GM23338 (cell line): Measurements from ENCODE around the gene ZNF260. TPM values are rescaled to one million over a fixed set of nuclear protein-coding genes. Genes with fewer than 3 reads are reported as not detected.

Experiments
- ATAC-seq: fragments of 200-7000 bp; cut with Tn5 transposase; 3 replicates; pipeline ENCODE4 v1.9.1; 2020
- DNase-seq: peaks from one replicate; pipeline ENCODE4 v3.0.0-alpha.2; 2015; ENCODE audit warnings: low spot score
- H2AFZ ChIP-seq: fragments of 200-600 bp; sonication (generic); 2 replicates; pipeline ENCODE4 v1.8.0; 2016; ENCODE audit warnings: antibody characterized with exemption, mild to moderate bottlenecking, moderate library complexity
- H3F3A ChIP-seq: fragments of 200-600 bp; sonication (generic); replicated peaks from 2 replicates; pipeline ENCODE4 v1.8.0; 2017; ENCODE audit warnings: antibody characterized with exemption, mixed run types, low read depth
- H3K27ac ChIP-seq: fragments of 200-600 bp; sonication (generic); 2 replicates; pipeline ENCODE4 v1.6.1; 2016; ENCODE audit warnings: low read depth
- H3K27me3 ChIP-seq: fragments of 200-600 bp; sonication (generic); 2 replicates; pipeline ENCODE4 v1.8.0; 2016; ENCODE audit warnings: mild to moderate bottlenecking, mixed run types, moderate library complexity; ENCODE audit not compliant: insufficient read depth
- H3K36me3 ChIP-seq: fragments of 200-600 bp; sonication (generic); 2 replicates; pipeline ENCODE4 v1.8.0; 2016; ENCODE audit warnings: mild to moderate bottlenecking; ENCODE audit not compliant: insufficient read depth
- H3K4me1 ChIP-seq: fragments of 200-600 bp; sonication (generic); 2 replicates; pipeline ENCODE4 v1.8.0; 2016; ENCODE audit warnings: mild to moderate bottlenecking, moderate library complexity; ENCODE audit not compliant: insufficient read depth
- H3K4me2 ChIP-seq: fragments of 200-600 bp; sonication (generic); 2 replicates; pipeline ENCODE4 v1.7.1; 2017; ENCODE audit warnings: mixed run types
- H3K4me3 ChIP-seq: fragments of 200-600 bp; sonication (generic); 2 replicates; pipeline ENCODE4 v1.6.1; 2016; ENCODE audit warnings: mixed run types
- H3K79me2 ChIP-seq: fragments of 200-600 bp; sonication (generic); replicated peaks from 2 replicates; pipeline ENCODE4 v1.8.0; 2017; ENCODE audit warnings: mild to moderate bottlenecking; ENCODE audit not compliant: insufficient read depth
- H3K9me2 ChIP-seq: fragments of 200-600 bp; sonication (generic); 2 replicates; pipeline ENCODE4 v1.8.0; 2017; ENCODE audit not compliant: insufficient read depth
- H4K20me1 ChIP-seq: fragments of 200-600 bp; sonication (generic); replicated peaks from 2 replicates; pipeline ENCODE4 v1.8.0; 2017; ENCODE audit warnings: mild to moderate bottlenecking; ENCODE audit not compliant: insufficient read depth
- H3K27ac Mint-ChIP-seq: 2 replicates; pipeline ENCODE4 v1.8.0; 2020; ENCODE audit warnings: inconsistent platforms, mild to moderate bottlenecking, moderate library complexity, mixed read lengths
- H3K27me3 Mint-ChIP-seq: 3 replicates; pipeline ENCODE4 v1.8.0; 2022; ENCODE audit warnings: low read depth, mild to moderate bottlenecking, moderate library complexity, mixed read lengths, inconsistent platforms; ENCODE audit not compliant: insufficient read depth, poor library complexity
- H3K36me3 Mint-ChIP-seq: 3 replicates; pipeline ENCODE4 v1.8.0; 2021; ENCODE audit warnings: low read depth, mild to moderate bottlenecking, inconsistent platforms, moderate library complexity, mixed read lengths
- H3K4me1 Mint-ChIP-seq: 3 replicates; pipeline ENCODE4 v1.8.0; 2020; ENCODE audit warnings: mild to moderate bottlenecking, inconsistent platforms, mixed read lengths
- H3K4me3 Mint-ChIP-seq: 3 replicates; pipeline ENCODE4 v1.8.0; 2021; ENCODE audit warnings: moderate library complexity, mild to moderate bottlenecking, inconsistent platforms, mixed read lengths
- H3K9me3 Mint-ChIP-seq: 3 replicates; pipeline ENCODE4 v1.8.0; 2020; ENCODE audit warnings: moderate library complexity, mild to moderate bottlenecking, inconsistent platforms, mixed read lengths
- CREB1 ChIP-seq: fragments of 250-450 bp; sonication (Bioruptor Pico); IDR thresholded peaks from 2 replicates; pipeline ENCODE4 v1.5.0; 2020; ENCODE audit warnings: low read depth, mild to moderate bottlenecking, moderate library complexity
- CTCF ChIP-seq, 2 experiments: fragments of 200-600 bp in 1 of 2; sonication (generic) in 1 of 2; conservative IDR thresholded peaks; 2 replicates each; pipeline versions ENCODE4 v1.5.1 to v1.6.1; 2016 to 2017; ENCODE audit warnings: antibody characterized with exemption in 2 of 2, low read depth in 2 of 2, mild to moderate bottlenecking in 2 of 2, moderate library complexity in 1 of 2
- ETS1 ChIP-seq: IDR thresholded peaks from 2 replicates; pipeline ENCODE4 v1.6.1; 2016; ENCODE audit warnings: antibody characterized with exemption
- EZH2 ChIP-seq: fragments of 200-600 bp; sonication (generic); IDR thresholded peaks from one replicate; pipeline ENCODE4 v1.8.0; 2017; ENCODE audit warnings: antibody characterized with exemption, mild to moderate bottlenecking, low read depth; ENCODE audit not compliant: unreplicated experiment
- EZH2phosphoT487 ChIP-seq: fragments of 200-600 bp; sonication (generic); IDR thresholded peaks from one replicate; pipeline ENCODE4 v1.8.1; 2018; ENCODE audit warnings: antibody characterized with exemption; ENCODE audit not compliant: unreplicated experiment
- JUNB ChIP-seq: IDR thresholded peaks from one replicate; pipeline ENCODE4 v1.6.1; 2016; ENCODE audit warnings: antibody characterized with exemption; ENCODE audit not compliant: unreplicated experiment
- NANOG ChIP-seq: IDR thresholded peaks from 2 replicates; pipeline ENCODE4 v1.6.1; 2016; ENCODE audit warnings: antibody characterized with exemption, borderline replicate concordance
- POLR2AphosphoS5 ChIP-seq: IDR thresholded peaks from 2 replicates; pipeline ENCODE4 v1.6.1; 2016; ENCODE audit warnings: antibody characterized with exemption, low read depth
- STAT1 ChIP-seq: IDR thresholded peaks from one replicate; pipeline ENCODE4 v1.6.1; 2016; ENCODE audit warnings: antibody characterized with exemption; ENCODE audit not compliant: unreplicated experiment
- ZNF114 ChIP-seq: fragments of 250-450 bp; sonication (Bioruptor Pico); IDR thresholded peaks from 2 replicates; pipeline ENCODE4 v1.5.0; 2020; ENCODE audit warnings: mild to moderate bottlenecking, moderate library complexity
- ZNF331 ChIP-seq: fragments of 250-450 bp; sonication (Bioruptor Pico); IDR thresholded peaks from 2 replicates; pipeline ENCODE4 v1.5.0; 2020; ENCODE audit warnings: low read depth, mild to moderate bottlenecking, moderate library complexity
- polyA plus RNA-seq: library from polyadenylated mRNA; unstranded; fragments of >200 nt; fragmentation: Nextera tagmentation; extraction: Ambion mirVana; gene quantifications from 2 replicates; pipeline ENCODE4 v1.2.1, GENCODE V29; 2016
- total RNA-seq: library from RNA; depleted of rRNA; stranded (reverse); fragments of >200 nt; shearing (Covaris generic); gene quantifications from 2 replicates; pipeline ENCODE4 v1.2.3, GENCODE V29; 2014
- TF ChIP-seq, protein P1 (sequence below): IDR thresholded peaks from one replicate; pipeline ENCODE4 v1.6.1; 2018; ENCODE audit warnings: antibody characterized with exemption; ENCODE audit not compliant: unreplicated experiment
- TF ChIP-seq, protein P2 (sequence below): fragments of 250-450 bp; sonication (Bioruptor Pico); IDR thresholded peaks from 2 replicates; pipeline ENCODE4 v1.5.0; 2020; ENCODE audit warnings: mild to moderate bottlenecking, moderate library complexity

The ZNF260 gene
- total and polyA plus RNA-seq, 2 experiments from 2014 or later: 26.8 to 35.9 TPM

DNA sequence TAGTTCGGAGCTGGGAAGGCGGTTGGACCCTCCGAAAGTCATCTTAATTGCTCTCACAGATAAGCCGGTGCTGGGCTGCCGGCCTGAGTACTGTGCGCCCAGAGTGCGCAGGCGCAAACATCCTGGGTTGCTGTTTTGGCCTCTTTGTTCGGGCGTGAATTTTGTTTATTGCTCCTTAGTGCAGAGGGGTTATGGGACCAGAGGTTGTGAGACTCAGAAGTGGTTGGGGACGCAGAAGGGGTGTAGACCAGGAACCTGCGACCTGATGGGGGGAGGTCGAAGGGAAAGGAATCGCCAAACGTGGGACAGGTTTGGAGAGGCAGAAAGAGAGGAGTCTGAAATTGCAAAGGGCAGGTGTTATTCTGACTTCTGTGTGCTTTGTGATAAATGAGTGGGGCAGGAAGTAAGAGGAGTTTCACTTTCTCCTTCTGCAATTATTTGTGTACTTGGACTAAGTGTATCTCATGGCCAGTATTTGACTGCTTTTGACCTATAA lies 38.1 kb downstream of the ZNF260 start:
- Histone ChIP-seq H3K36me3 (no peaks in the 10 kb centered on the region; the same call in 1 of the 2 replicates), H3K27me3 (no peaks in the 10 kb centered on the region), H3K27ac (peak overlapping the region; percentile 96), H3K79me2 (peaks cover 38% of the 10 kb centered on the region), H3K4me3 (peak overlapping the region; percentile 73), H3F3A (no peaks in the 10 kb centered on the region), H3K9me2 (no peaks in the 10 kb centered on the region), H3K4me1 (no peaks in the 10 kb centered on the region), H3K4me2 (peak overlapping the region; percentile 76), H2AFZ (peak overlapping the region; percentile 34; the same call in 1 of the 2 replicates), H4K20me1 (0 out of 2 replicates have a peak, but pooled peaks cover 2% of the 10 kb centered on the region)
- H3K4me3 Mint-ChIP-seq: peak overlapping the region; percentile 89
- DNase-seq: peak; percentile 97
- no peak for TF ChIP-seq NANOG
- no peak for TF ChIP-seq ZNF331 (CRISPR knock-in tag)
- TF ChIP-seq EZH2: no peak
- TF ChIP-seq POLR2AphosphoS5: no peak
- TF ChIP-seq, protein P1, sequence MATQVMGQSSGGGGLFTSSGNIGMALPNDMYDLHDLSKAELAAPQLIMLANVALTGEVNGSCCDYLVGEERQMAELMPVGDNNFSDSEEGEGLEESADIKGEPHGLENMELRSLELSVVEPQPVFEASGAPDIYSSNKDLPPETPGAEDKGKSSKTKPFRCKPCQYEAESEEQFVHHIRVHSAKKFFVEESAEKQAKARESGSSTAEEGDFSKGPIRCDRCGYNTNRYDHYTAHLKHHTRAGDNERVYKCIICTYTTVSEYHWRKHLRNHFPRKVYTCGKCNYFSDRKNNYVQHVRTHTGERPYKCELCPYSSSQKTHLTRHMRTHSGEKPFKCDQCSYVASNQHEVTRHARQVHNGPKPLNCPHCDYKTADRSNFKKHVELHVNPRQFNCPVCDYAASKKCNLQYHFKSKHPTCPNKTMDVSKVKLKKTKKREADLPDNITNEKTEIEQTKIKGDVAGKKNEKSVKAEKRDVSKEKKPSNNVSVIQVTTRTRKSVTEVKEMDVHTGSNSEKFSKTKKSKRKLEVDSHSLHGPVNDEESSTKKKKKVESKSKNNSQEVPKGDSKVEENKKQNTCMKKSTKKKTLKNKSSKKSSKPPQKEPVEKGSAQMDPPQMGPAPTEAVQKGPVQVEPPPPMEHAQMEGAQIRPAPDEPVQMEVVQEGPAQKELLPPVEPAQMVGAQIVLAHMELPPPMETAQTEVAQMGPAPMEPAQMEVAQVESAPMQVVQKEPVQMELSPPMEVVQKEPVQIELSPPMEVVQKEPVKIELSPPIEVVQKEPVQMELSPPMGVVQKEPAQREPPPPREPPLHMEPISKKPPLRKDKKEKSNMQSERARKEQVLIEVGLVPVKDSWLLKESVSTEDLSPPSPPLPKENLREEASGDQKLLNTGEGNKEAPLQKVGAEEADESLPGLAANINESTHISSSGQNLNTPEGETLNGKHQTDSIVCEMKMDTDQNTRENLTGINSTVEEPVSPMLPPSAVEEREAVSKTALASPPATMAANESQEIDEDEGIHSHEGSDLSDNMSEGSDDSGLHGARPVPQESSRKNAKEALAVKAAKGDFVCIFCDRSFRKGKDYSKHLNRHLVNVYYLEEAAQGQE: no peak
- TF ChIP-seq EZH2phosphoT487: no peak
- TF ChIP-seq CREB1 (CRISPR knock-in tag): no peak
- TF ChIP-seq ZNF114 (CRISPR knock-in tag): no peak
- TF ChIP-seq CTCF (conservative IDR thresholded peaks at IDR 0.05; ENCODE audit: low read depth in 2 of 2): no peak
- no peak for TF ChIP-seq JUNB
- TF ChIP-seq STAT1: no peak
- no peak for TF ChIP-seq ETS1
- TF ChIP-seq, protein P2, sequence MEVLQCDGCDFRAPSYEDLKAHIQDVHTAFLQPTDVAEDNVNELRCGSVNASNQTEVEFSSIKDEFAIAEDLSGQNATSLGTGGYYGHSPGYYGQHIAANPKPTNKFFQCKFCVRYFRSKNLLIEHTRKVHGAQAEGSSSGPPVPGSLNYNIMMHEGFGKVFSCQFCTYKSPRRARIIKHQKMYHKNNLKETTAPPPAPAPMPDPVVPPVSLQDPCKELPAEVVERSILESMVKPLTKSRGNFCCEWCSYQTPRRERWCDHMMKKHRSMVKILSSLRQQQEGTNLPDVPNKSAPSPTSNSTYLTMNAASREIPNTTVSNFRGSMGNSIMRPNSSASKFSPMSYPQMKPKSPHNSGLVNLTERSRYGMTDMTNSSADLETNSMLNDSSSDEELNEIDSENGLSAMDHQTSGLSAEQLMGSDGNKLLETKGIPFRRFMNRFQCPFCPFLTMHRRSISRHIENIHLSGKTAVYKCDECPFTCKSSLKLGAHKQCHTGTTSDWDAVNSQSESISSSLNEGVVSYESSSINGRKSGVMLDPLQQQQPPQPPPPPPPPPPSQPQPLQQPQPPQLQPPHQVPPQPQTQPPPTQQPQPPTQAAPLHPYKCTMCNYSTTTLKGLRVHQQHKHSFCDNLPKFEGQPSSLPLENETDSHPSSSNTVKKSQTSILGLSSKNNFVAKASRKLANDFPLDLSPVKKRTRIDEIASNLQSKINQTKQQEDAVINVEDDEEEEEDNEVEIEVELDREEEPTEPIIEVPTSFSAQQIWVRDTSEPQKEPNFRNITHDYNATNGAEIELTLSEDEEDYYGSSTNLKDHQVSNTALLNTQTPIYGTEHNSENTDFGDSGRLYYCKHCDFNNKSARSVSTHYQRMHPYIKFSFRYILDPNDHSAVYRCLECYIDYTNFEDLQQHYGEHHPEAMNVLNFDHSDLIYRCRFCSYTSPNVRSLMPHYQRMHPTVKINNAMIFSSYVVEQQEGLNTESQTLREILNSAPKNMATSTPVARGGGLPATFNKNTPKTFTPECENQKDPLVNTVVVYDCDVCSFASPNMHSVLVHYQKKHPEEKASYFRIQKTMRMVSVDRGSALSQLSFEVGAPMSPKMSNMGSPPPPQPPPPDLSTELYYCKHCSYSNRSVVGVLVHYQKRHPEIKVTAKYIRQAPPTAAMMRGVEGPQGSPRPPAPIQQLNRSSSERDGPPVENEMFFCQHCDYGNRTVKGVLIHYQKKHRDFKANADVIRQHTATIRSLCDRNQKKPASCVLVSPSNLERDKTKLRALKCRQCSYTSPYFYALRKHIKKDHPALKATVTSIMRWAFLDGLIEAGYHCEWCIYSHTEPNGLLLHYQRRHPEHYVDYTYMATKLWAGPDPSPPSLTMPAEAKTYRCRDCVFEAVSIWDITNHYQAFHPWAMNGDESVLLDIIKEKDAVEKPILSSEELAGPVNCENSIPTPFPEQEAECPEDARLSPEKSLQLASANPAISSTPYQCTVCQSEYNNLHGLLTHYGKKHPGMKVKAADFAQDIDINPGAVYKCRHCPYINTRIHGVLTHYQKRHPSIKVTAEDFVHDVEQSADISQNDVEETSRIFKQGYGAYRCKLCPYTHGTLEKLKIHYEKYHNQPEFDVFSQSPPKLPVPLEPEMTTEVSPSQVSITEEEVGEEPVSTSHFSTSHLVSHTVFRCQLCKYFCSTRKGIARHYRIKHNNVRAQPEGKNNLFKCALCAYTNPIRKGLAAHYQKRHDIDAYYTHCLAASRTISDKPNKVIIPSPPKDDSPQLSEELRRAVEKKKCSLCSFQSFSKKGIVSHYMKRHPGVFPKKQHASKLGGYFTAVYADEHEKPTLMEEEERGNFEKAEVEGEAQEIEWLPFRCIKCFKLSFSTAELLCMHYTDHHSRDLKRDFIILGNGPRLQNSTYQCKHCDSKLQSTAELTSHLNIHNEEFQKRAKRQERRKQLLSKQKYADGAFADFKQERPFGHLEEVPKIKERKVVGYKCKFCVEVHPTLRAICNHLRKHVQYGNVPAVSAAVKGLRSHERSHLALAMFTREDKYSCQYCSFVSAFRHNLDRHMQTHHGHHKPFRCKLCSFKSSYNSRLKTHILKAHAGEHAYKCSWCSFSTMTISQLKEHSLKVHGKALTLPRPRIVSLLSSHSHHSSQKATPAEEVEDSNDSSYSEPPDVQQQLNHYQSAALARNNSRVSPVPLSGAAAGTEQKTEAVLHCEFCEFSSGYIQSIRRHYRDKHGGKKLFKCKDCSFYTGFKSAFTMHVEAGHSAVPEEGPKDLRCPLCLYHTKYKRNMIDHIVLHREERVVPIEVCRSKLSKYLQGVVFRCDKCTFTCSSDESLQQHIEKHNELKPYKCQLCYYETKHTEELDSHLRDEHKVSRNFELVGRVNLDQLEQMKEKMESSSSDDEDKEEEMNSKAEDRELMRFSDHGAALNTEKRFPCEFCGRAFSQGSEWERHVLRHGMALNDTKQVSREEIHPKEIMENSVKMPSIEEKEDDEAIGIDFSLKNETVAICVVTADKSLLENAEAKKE (CRISPR knock-in tag): no peak
- peak overlapping the region; percentile 100 for H3K27ac Mint-ChIP-seq
- ATAC-seq: peak; percentile 92
- peaks cover 44% of the 10 kb centered on the region for H3K9me3 Mint-ChIP-seq
- H3K36me3 Mint-ChIP-seq: peaks cover 38% of the 10 kb centered on the region
- peaks cover 12% of the 10 kb centered on the region for H3K27me3 Mint-ChIP-seq
- peaks cover 9% of the 10 kb centered on the region; the same call in 2 of the 3 replicates for H3K4me1 Mint-ChIP-seq
